Sigmoid colon (tissue), 4 donors: ENCODE results near the gene NRXN2.

Source experiments
- EP300 ChIP-seq, 4 donors: sonication (generic); formaldehyde crosslinking; IDR thresholded peaks; one replicate each; pipeline ENCODE4 v1.6.1; 2017; ENCODE audit warnings: antibody characterized with exemption in 4 of 4
- POLR2A ChIP-seq, 2 donors: fragments of 450-650 bp; IDR thresholded peaks; one replicate each; pipeline ENCODE4 v1.6.1; 2016; ENCODE audit warnings: antibody characterized with exemption in 2 of 2, mild to moderate bottlenecking in 2 of 2, moderate library complexity in 2 of 2
- TF ChIP-seq, protein P1 (sequence below), 4 experiments: fragments of 450-650 bp in 3 of 4; fragments of 200-600 bp in 1 of 4; IDR thresholded peaks; one replicate each; pipeline ENCODE4 v1.5.1; 2016 to 2019; ENCODE audit warnings: antibody characterized with exemption in 4 of 4, mild to moderate bottlenecking in 3 of 4, moderate library complexity in 2 of 4

DNA sequence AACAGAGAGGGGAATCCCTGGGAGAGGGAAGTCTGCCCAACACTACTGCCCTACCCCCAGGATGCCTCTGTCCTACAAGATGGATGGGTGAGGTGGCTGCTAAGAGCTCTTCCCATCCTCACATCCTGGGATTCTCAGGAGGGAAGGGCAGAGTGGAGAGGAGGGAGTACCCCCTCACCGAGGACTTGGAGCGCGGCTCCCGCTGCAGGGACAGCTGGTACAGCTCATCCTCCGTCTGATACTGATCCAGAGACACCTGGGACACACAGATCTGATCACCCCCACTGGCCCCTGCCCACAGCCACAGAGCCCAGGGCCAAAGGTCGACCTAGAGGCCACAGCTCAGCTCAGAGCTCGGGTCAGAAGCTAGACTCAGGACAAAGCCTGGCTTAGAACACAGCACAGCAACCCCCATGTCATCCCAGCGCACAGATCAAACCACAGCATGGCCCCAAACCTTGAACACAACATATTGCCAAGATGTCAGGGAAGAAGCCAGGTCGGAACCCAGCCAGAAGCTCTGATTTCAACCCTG, 12.8 kb upstream of the NRXN2 start:
- no peak for TF ChIP-seq POLR2A (IDR thresholded peaks at IDR 0.05)
- TF ChIP-seq, protein P1, sequence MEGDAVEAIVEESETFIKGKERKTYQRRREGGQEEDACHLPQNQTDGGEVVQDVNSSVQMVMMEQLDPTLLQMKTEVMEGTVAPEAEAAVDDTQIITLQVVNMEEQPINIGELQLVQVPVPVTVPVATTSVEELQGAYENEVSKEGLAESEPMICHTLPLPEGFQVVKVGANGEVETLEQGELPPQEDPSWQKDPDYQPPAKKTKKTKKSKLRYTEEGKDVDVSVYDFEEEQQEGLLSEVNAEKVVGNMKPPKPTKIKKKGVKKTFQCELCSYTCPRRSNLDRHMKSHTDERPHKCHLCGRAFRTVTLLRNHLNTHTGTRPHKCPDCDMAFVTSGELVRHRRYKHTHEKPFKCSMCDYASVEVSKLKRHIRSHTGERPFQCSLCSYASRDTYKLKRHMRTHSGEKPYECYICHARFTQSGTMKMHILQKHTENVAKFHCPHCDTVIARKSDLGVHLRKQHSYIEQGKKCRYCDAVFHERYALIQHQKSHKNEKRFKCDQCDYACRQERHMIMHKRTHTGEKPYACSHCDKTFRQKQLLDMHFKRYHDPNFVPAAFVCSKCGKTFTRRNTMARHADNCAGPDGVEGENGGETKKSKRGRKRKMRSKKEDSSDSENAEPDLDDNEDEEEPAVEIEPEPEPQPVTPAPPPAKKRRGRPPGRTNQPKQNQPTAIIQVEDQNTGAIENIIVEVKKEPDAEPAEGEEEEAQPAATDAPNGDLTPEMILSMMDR (IDR thresholded peaks at IDR 0.05): no peak
- no peak for TF ChIP-seq EP300 (IDR thresholded peaks at IDR 0.05)
